Activated T-cell treated with anti-CD3 and anti-CD28 coated beads, Interleukin-2, amount 50 U/mL, for 24 hours (primary cell): ENCODE measurements around the gene PACSIN2.
A peak's percentile ranks its signal among the peaks of the same experiment; 100 is the strongest.

Source experiments
- DNase-seq: peaks from one replicate; pipeline ENCODE4 v3.0.0-alpha.2; 2020
- H3K27ac Mint-ChIP-seq: 2 replicates; pipeline ENCODE4 v1.8.0; 2020; ENCODE audit warnings: mild to moderate bottlenecking, mixed read lengths
- H3K27me3 Mint-ChIP-seq: 2 replicates; pipeline ENCODE4 v1.8.0; 2020; ENCODE audit warnings: mixed read lengths
- H3K36me3 Mint-ChIP-seq: 2 replicates; pipeline ENCODE4 v1.8.0; 2020; ENCODE audit warnings: low read depth, mixed read lengths
- H3K4me1 Mint-ChIP-seq: 2 replicates; pipeline ENCODE4 v1.8.0; 2020; ENCODE audit warnings: low read depth, mixed read lengths
- H3K4me3 Mint-ChIP-seq: 2 replicates; pipeline ENCODE4 v1.8.0; 2020; ENCODE audit warnings: mild to moderate bottlenecking, moderate library complexity, mixed read lengths
- H3K9me3 Mint-ChIP-seq: 2 replicates; pipeline ENCODE4 v1.8.0; 2020; ENCODE audit warnings: mixed read lengths

The PACSIN2 gene

DNA sequence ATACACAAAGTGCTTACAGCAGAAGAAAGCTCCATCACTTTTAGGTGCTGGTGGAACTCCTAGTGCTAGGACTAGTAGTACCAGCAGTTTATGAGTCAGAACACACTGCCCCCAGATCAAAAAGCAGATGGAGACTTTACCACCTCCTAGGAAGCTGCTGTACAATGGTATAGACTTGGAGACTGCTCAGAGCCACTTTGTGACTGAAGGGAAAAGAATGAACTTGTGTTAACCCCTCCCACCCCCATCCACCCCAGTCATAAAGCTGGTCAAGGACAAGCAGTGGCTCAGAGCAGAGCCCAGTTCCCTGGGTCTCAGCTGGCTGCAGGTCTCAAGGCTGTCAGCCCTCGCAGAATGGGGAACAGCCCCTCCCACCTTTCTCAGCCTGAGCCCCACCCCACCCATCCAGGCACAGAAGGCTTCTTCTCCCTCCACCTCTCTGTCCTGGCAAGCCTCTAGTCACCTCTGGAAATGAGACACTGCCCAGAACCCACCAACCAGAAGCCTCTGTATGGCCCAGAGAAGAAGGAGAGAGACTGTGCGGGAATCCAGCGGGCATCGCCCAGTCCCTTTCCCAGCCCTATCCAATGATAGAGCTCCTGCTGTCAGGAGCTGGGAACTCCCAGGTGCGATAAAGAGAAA lies 23.8 kb downstream of the PACSIN2 start:
- no peak for DNase-seq
- peaks cover 40% of the 10 kb centered on the region for H3K4me1 Mint-ChIP-seq

DNA sequence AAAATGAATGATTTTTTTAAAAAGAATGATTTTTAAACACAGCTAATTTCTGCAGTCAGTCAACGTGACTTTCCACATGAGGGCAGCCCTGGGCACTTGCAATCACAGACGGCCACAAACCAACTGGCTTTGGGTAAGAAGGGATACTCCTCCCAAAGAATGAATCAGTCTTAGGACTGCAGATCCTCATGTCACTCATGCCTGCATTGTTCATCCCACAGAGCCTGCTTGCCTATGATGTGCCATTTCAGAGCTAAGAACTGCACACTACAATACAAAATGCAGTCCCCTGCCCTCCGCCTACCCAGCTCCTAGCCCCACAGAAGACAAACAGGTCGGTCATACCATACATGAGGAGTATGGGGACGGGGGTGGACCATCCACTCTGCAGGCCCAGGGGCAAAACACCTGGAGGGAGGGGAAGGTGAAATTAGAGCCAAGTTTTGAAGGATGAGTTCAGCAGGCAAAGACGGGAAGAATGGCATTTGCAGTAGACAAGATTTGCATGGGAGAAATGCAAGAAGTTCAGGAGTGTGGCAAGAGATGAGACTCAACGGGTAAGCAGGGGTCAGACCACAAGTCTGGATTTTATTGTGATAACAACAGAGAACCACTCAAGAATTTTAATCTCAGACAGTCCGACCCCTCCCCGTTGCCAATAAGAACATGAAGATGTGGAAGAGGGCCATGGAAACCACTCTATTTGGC lies 24.7 kb downstream of the PACSIN2 start:
- Mint-ChIP-seq H3K4me3 (no peak overlapping the region), H3K27me3 (no peaks in the 10 kb centered on the region), H3K27ac (no peak overlapping the region), H3K36me3 (peaks cover 12% of the 10 kb centered on the region), H3K9me3 (no peaks in the 10 kb centered on the region), H3K4me1 (peaks cover 41% of the 10 kb centered on the region)
- no peak for DNase-seq

More for the DNA sequence above, 23.8 kb downstream of the PACSIN2 start:
- peaks cover 12% of the 10 kb centered on the region for H3K36me3 Mint-ChIP-seq
- no peaks in the 10 kb centered on the region for H3K27me3 Mint-ChIP-seq
- H3K9me3 Mint-ChIP-seq: no peaks in the 10 kb centered on the region
- H3K4me3 Mint-ChIP-seq: no peak overlapping the region
- no peak overlapping the region for H3K27ac Mint-ChIP-seq

DNA sequence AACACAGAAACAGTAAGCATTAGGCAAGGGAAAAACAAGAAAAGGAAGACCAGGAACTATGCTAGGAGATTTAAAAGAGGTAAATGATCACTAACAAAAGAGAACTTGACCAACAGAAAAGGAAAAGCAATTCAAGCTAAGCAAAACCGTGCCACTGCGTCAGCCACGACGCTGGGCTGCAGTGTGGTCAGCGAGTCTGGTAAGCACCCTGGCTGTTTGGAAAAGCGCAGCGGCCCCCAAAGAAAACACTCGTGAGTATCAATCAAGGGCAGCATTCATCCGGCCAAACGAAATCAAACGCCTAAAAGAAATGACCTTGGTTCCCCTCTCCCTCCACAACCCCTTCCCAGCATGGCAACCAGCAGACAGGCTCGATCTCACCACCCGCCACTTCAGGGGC lies 28.8 kb downstream of the PACSIN2 start:
- H3K4me1 Mint-ChIP-seq: peaks cover 29% of the 10 kb centered on the region
- H3K27me3 Mint-ChIP-seq: no peaks in the 10 kb centered on the region
- no peak for DNase-seq
- no peaks in the 10 kb centered on the region for H3K36me3 Mint-ChIP-seq
- H3K4me3 Mint-ChIP-seq: no peak overlapping the region
- H3K27ac Mint-ChIP-seq: no peak overlapping the region
- no peaks in the 10 kb centered on the region for H3K9me3 Mint-ChIP-seq

DNA sequence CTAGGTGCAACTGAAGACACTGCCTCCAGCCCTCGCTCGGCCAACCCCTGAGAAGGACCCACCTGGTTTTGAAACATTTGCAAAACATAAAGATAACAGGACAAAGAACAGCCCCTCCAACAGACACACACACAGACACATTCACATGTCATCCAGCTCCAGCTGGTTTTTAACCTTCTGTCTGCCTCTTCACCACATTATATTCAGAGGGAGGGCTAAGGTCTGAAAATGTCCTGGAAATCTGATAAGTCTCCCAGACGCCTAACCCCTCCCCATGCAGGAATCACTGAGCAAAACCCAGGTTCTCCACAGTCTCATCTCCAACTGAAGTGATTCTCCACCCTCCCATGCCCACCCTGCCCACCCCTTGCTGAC lies 29.4 kb downstream of the PACSIN2 start:
- no peaks in the 10 kb centered on the region for H3K9me3 Mint-ChIP-seq
- H3K27me3 Mint-ChIP-seq: no peaks in the 10 kb centered on the region
- H3K36me3 Mint-ChIP-seq: no peaks in the 10 kb centered on the region
- H3K4me1 Mint-ChIP-seq: peaks cover 23% of the 10 kb centered on the region
- no peak overlapping the region for H3K27ac Mint-ChIP-seq
- H3K4me3 Mint-ChIP-seq: no peak overlapping the region
- DNase-seq: no peak

DNA sequence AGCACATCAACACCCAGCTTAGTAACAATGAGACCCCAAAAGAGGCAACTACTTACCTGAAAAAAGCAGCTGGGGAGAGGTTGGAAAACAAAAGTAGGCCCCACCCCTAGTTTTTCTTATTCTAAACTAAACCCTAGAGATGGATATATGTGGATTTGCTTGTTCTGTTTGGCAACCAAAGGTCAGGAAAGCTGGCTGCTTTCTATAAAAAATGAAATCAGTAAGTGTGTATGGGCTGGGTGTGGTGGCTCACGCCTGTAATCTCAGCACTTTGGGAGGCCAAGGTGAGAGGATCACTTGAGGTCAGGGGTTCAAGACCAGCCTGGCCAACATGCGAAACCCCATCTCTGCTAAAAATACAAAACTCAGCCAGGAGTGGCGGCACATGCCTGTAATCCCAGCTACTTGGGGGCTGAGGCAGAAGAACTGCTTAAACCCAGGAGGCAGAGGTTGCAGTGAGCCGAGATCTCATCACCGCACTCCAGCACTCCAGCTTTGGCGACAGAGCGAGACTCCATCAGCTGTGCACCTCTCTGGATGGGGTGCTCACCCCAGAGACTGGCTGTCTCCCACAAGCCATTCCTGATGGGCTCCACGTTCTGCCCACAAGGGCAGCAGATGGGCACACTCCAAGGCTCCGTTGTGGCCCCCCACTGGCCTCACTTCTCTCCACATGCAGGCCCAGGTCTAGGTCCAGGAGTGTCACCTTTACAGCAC lies 30.0 kb downstream of the PACSIN2 start:
- Mint-ChIP-seq H3K4me1 (peaks cover 18% of the 10 kb centered on the region), H3K27ac (no peak overlapping the region), H3K36me3 (no peaks in the 10 kb centered on the region)

DNA sequence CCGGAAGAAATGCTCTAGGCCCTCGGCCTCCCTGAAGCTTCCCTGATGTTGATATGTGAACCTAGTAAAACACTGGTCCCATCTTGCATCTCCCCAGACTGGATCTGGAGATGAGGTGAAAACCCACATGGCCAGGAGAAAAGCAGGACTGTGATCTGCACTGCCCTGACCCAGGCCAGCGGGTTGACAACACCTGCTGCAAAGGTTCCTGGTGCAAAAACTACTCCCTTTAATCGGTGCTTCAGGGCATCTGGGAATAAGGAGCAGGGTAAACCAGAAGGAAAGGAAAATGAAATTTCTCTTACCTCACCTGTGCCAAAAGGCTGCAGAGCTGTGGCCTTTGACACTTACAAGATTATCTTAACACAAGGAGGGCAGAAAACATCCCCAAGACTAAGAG lies 30.6 kb downstream of the PACSIN2 start:
- Mint-ChIP-seq H3K27me3 (no peaks in the 10 kb centered on the region), H3K27ac (no peak overlapping the region), H3K4me1 (peaks cover 21% of the 10 kb centered on the region), H3K4me3 (no peak overlapping the region), H3K36me3 (no peaks in the 10 kb centered on the region), H3K9me3 (no peaks in the 10 kb centered on the region)
- no peak for DNase-seq

More for the DNA sequence above, 30.0 kb downstream of the PACSIN2 start:
- Mint-ChIP-seq H3K4me3 (no peak overlapping the region), H3K27me3 (no peaks in the 10 kb centered on the region), H3K9me3 (no peaks in the 10 kb centered on the region)
- no peak for DNase-seq

DNA sequence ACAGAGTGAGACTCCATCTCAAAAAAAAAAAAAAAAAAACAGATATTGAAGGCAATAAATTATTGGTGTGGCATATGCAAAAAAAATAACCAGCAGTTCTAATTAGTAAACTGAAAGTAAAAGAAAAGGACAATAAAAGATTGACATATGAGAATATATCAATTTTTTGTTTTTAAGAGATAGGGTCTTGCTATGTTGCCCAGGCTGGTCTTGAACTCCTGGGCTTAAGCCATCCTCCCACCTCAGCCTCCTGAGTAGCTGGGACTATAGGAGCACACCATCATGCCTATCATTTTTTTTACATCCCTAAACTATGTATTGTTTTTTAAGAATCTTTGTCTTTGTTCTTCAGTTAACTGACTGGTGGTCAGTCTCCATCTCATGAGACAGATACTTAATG lies 31.5 kb downstream of the PACSIN2 start:
- Mint-ChIP-seq H3K27me3 (no peaks in the 10 kb centered on the region), H3K4me3 (no peak overlapping the region), H3K9me3 (no peaks in the 10 kb centered on the region), H3K4me1 (peaks cover 25% of the 10 kb centered on the region), H3K36me3 (no peaks in the 10 kb centered on the region), H3K27ac (no peak overlapping the region)
- DNase-seq: no peak

DNA sequence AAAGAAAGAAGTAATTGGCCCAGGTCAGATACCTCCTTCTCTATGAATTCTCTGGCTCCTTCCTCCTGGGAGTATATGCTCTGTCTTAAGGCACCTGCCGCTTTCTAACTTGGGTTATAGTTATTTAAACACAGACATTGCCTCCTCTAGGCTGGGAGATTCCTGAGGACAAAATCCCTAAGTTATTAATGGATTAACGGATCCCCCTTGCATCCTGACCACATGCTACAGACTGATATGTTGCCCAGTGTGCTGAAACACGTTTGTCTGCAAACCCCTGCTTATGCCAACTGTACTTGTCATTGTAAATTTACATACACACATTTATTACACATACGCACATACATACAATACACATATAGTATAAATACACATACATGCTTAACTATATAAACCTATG lies 35.3 kb downstream of the PACSIN2 start:
- Mint-ChIP-seq H3K27me3 (no peaks in the 10 kb centered on the region), H3K27ac (no peak overlapping the region), H3K4me3 (no peak overlapping the region), H3K36me3 (no peaks in the 10 kb centered on the region), H3K9me3 (no peaks in the 10 kb centered on the region), H3K4me1 (peaks cover 29% of the 10 kb centered on the region)
- DNase-seq: no peak

DNA sequence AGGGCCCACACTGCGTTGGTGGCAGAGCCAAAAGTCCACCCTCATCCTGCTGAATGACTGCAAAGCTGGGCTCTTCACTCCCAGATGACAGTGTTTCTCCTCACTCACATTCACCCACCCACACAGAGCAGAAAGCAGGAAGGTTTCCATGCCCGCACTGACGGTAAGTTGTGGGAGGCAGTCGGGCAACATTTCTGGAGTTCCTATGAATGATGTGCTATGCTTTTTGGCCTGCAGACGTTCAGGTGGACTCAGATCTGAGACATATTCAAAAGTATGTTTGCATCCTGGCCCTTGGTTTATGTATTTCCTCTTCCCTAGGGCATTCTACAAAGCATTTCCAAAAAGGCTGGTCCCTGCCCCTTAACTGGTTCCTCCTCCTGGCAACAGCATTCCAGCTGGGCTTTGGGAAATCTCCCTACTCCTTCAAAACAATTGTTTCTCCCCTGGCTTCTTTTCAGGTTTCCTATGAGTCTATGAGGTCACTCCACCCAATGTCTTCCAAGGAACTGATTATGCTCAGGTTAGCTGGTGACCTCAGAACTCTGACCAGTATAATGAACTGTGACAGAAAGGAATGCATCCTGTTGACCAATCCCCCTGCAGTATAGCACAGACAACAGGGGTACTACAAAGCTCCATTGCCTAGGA lies 36.4 kb downstream of the PACSIN2 start:
- Mint-ChIP-seq H3K9me3 (no peaks in the 10 kb centered on the region), H3K27me3 (no peaks in the 10 kb centered on the region), H3K36me3 (no peaks in the 10 kb centered on the region), H3K27ac (peak overlapping the region; percentile 12), H3K4me3 (no peak overlapping the region), H3K4me1 (peaks cover 31% of the 10 kb centered on the region)
- peak; percentile 17 for DNase-seq

DNA sequence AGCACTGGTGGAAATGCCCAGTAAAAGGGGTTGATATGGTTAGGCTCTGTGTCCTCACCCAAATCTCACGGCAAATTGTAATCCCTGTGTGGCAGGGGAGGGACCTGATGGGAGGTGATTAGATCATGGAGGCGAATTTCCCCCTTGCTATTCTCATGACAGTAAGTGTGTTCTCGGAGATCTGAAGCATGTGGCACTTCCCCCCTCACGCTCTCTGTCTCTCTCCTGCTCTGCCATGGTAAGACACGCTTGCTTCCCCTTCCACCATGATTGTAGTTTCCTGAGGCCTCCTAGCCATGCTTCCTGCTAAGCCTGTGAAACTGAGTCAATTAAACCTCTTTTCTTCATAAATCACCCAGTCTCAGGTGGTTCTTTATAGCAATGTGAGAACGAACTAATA lies 37.4 kb downstream of the PACSIN2 start:
- H3K27ac Mint-ChIP-seq: peak overlapping the region; percentile 7
- H3K4me1 Mint-ChIP-seq: peaks cover 40% of the 10 kb centered on the region

DNA sequence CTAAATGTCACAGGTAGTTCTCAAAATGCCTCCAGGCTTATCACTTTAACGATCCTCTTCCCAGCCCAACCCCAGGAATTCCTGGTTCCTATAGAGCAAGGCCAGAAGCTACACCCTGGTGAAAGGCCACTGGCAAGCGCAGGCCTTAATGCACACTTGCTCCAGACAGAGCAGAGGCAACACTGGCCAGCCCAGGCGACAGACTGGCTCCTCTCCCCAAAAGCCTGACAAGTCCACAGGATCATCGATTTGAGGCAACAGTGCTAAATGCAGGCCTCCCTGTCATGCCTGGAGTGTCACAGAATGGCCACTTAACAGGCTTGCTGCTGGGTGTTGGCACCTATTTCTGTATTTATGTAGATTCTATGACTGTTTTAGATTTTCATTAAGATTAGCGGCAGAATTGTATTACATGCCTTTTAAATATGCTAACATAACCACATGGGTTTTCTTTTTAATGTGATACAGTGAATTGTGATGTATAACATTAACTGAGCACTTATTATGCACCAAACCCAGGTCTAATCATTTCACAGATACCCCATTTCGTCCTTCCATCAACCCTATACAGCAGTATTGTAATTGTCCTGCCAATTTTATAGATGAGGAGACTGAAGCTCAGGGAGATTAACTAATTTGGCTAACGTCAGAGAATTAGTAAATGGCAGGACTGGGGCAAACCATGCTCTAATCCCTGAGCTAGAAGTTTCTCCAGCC lies 38.6 kb downstream of the PACSIN2 start:
- H3K4me3 Mint-ChIP-seq: no peak overlapping the region
- peaks cover 41% of the 10 kb centered on the region for H3K4me1 Mint-ChIP-seq

More for the DNA sequence above, 37.4 kb downstream of the PACSIN2 start:
- Mint-ChIP-seq H3K36me3 (no peaks in the 10 kb centered on the region), H3K9me3 (no peaks in the 10 kb centered on the region), H3K4me3 (no peak overlapping the region), H3K27me3 (no peaks in the 10 kb centered on the region)
- peak; percentile 21 for DNase-seq

DNA sequence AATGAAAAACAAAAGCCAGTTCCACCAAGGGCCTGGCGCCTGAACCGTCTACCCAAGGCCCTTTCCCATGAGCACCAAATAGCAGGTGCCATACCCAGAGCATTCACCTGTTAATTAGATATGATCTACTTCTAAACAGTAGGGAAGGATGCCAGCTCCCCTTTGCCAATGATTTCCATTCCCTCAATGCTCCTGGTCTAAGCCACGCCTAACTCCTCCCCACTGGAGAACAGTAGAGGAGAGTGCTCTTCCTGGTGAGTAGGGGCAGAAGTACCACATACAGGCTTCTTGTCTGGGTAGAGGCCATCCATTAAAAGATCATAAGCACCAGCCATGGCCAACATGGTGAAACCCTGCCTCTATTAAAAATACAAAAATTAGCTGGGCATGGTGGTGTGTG lies 40.7 kb downstream of the PACSIN2 start:
- Mint-ChIP-seq H3K27me3 (no peaks in the 10 kb centered on the region), H3K36me3 (peaks cover 10% of the 10 kb centered on the region), H3K27ac (no peak overlapping the region), H3K4me1 (peaks cover 52% of the 10 kb centered on the region), H3K4me3 (no peak overlapping the region), H3K9me3 (no peaks in the 10 kb centered on the region)
- DNase-seq: no peak

More for the DNA sequence above, 38.6 kb downstream of the PACSIN2 start:
- no peak overlapping the region for H3K27ac Mint-ChIP-seq
- peaks cover 4% of the 10 kb centered on the region for H3K36me3 Mint-ChIP-seq
- no peak for DNase-seq
- H3K9me3 Mint-ChIP-seq: no peaks in the 10 kb centered on the region
- H3K27me3 Mint-ChIP-seq: no peaks in the 10 kb centered on the region

DNA sequence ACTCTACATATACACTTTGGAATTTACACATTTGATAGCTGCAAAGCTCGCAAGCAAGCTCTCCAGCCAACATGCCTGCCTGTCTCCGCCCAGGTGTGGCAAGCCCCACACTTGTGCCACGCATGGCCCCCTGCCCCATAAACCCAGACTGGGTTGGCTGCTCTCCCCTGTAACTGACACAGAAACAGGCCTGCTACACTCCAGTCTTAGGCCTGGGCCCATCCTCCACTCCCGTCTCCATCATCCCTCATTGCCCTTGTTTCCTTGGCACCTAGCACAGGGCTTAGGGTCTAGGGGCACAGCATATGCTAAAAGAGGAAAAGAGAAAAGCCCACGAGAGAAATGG lies 41.4 kb downstream of the PACSIN2 start:
- H3K4me3 Mint-ChIP-seq: no peak overlapping the region
- peaks cover 10% of the 10 kb centered on the region for H3K36me3 Mint-ChIP-seq
- H3K9me3 Mint-ChIP-seq: no peaks in the 10 kb centered on the region
- no peak overlapping the region for H3K27ac Mint-ChIP-seq
- DNase-seq: no peak
- peaks cover 49% of the 10 kb centered on the region for H3K4me1 Mint-ChIP-seq
- no peaks in the 10 kb centered on the region for H3K27me3 Mint-ChIP-seq
